ENCODE results near the gene CARD18. TPM values are rescaled to one million over a fixed set of nuclear protein-coding genes. Genes with fewer than 3 reads are reported as not detected.

The CARD18 gene
- total RNA-seq, 4 donors from 2014 or later: not detected

- 39 to 49% methylated on average over 5 of the region's 5 CpGs for WGBS, 2 donors (ENCODE audit: low coverage in 1 of 2)
- no peaks in the 10 kb centered on the region for H3K36me3 ChIP-seq
- no peaks in the 10 kb centered on the region for H3K9me3 ChIP-seq
- no peak for TF ChIP-seq POLR2AphosphoS5 (IDR thresholded peaks at IDR 0.05)
- TF ChIP-seq EP300 (IDR thresholded peaks at IDR 0.05): no peak
- no peak for TF ChIP-seq CTCF (IDR thresholded peaks at IDR 0.05)
- no peak for TF ChIP-seq POLR2A (IDR thresholded peaks at IDR 0.05)
- ATAC-seq: no peak
- H3K27ac ChIP-seq: no peak overlapping the region
- no peaks in the 10 kb centered on the region for H3K27me3 ChIP-seq
- H3K4me1 ChIP-seq: peaks cover 0 to 10% (median 0%) of the 10 kb centered on the region in 3 donors
- H3K4me3 ChIP-seq: no peak overlapping the region
Measured at GRCh38 chr11:105179542-105180278, 40.1 kb upstream of the CARD18 start.

GRCh38 chr11:105177658-105178057, 38.1 kb upstream of the CARD18 start:
- no peak for ATAC-seq
- Histone ChIP-seq H3K9me3 (no peaks in the 10 kb centered on the region), H3K36me3 (no peaks in the 10 kb centered on the region), H3K27ac (no peak overlapping the region), H3K27me3 (no peaks in the 10 kb centered on the region), H3K4me3 (no peak overlapping the region), H3K4me1 (peaks cover 0 to 10% (median 0%) of the 10 kb centered on the region in 3 donors)
- TF ChIP-seq POLR2A (IDR thresholded peaks at IDR 0.05) (no peak), EP300 (IDR thresholded peaks at IDR 0.05) (no peak), POLR2AphosphoS5 (IDR thresholded peaks at IDR 0.05) (no peak), CTCF (IDR thresholded peaks at IDR 0.05) (no peak)

- no peak for TF ChIP-seq EP300 (IDR thresholded peaks at IDR 0.05)
- peak; percentile 17 for TF ChIP-seq POLR2AphosphoS5 (IDR thresholded peaks at IDR 0.05)
- no peak for TF ChIP-seq POLR2A (IDR thresholded peaks at IDR 0.05)
- TF ChIP-seq CTCF (IDR thresholded peaks at IDR 0.05): no peak
- no peak for ATAC-seq
- no peak overlapping the region for H3K4me3 ChIP-seq
- H3K9me3 ChIP-seq: no peaks in the 10 kb centered on the region
- H3K4me1 ChIP-seq: no peaks in the 10 kb centered on the region
- H3K27me3 ChIP-seq: no peaks in the 10 kb centered on the region
- H3K27ac ChIP-seq: no peak overlapping the region
- no peaks in the 10 kb centered on the region for H3K36me3 ChIP-seq
Measured at GRCh38 chr11:105168457-105168856, 28.9 kb upstream of the CARD18 start.

- WGBS, 2 donors (ENCODE audit: low coverage in 1 of 2): 90 to 98% methylated on average over 3 of the region's 3 CpGs
- H3K27ac ChIP-seq: no peak overlapping the region
- TF ChIP-seq CTCF (IDR thresholded peaks at IDR 0.05) (no peak), POLR2A (IDR thresholded peaks at IDR 0.05) (no peak), POLR2AphosphoS5 (IDR thresholded peaks at IDR 0.05) (no peak), EP300 (IDR thresholded peaks at IDR 0.05) (no peak)
- ATAC-seq: no peak
- H3K9me3 ChIP-seq: no peaks in the 10 kb centered on the region
- H3K36me3 ChIP-seq: no peaks in the 10 kb centered on the region
- no peak overlapping the region for H3K4me3 ChIP-seq
- no peaks in the 10 kb centered on the region for H3K4me1 ChIP-seq
- H3K27me3 ChIP-seq: no peaks in the 10 kb centered on the region
Measured at GRCh38 chr11:105167244-105167643, 27.7 kb upstream of the CARD18 start.

GRCh38 chr11:105164208-105164607, 24.6 kb upstream of the CARD18 start:
- Histone ChIP-seq H3K4me3 (no peak overlapping the region), H3K36me3 (no peaks in the 10 kb centered on the region), H3K4me1 (no peaks in the 10 kb centered on the region), H3K9me3 (no peaks in the 10 kb centered on the region), H3K27ac (no peak overlapping the region), H3K27me3 (no peaks in the 10 kb centered on the region)
- ATAC-seq: no peak
- 81 to 94% methylated on average over 4 of the region's 4 CpGs for WGBS, 2 donors (ENCODE audit: low coverage in 1 of 2)
- TF ChIP-seq POLR2AphosphoS5 (IDR thresholded peaks at IDR 0.05): no peak
- TF ChIP-seq EP300 (IDR thresholded peaks at IDR 0.05): no peak
- TF ChIP-seq POLR2A (IDR thresholded peaks at IDR 0.05): no peak
- TF ChIP-seq CTCF (IDR thresholded peaks at IDR 0.05): no peak
